Adrenal gland (tissue), 5 donors: ENCODE data around the gene BCAS3.

Source experiments
- POLR2A ChIP-seq, 2 donors: fragments of 450-650 bp; IDR thresholded peaks; one replicate each; pipeline ENCODE4 v1.6.1; 2017; ENCODE audit warnings: antibody characterized with exemption in 2 of 2, mild to moderate bottlenecking in 2 of 2, moderate library complexity in 1 of 2
- TF ChIP-seq, protein P1 (sequence below), 6 experiments: fragments of 450-650 bp in 4 of 6; fragments of 200-600 bp in 2 of 6; sonication (generic) in 1 of 6; IDR thresholded peaks; 1 replicate in 5 of 6; 2 replicates in 1 of 6; pipeline versions ENCODE4 v1.5.1 to v1.8.0; 2016 to 2021; ENCODE audit warnings: antibody characterized with exemption in 6 of 6, mild to moderate bottlenecking in 2 of 6, moderate library complexity in 1 of 6
- donor health status: DM: no; HTN: no; CAD: no.

DNA sequence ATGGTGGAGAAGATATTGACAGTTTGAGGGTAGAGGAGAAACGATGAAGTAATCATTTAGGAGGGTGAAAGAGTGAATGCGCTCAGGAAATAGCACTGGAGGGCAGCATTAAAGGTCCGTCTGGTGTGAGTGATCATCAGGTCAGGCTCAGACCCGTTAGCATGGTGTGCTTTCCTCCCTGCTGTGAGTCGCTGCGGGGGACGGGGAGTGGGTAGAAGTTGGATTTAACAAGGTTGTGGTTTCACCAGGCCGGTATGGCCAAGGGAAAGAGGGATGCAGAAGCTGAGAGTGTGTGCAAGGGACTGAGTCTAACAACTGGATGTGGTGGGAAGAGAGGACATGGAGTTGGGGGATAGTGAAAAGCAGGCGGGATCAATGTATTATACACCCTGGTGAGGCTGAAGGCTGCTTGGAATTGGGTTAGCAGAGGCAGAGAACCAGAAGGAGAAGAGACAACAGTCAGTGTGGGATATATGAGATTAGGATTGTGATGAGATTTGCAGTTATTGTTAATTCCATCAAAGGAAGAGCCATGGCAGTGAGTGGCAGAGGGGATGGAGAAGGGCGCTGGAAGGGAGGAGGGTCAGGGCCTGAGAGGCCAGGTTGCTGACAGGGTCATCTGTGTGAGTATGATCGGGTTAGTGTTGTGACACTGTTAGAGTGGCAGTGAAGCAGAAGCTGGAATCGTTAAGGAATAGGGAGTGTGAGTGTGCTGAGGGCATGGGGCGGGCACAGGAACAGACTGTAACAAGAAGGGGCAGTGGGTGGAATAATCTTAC, 663.0 kb downstream of the BCAS3 start:
- no peak for TF ChIP-seq POLR2A (IDR thresholded peaks at IDR 0.05)
- TF ChIP-seq, protein P1, sequence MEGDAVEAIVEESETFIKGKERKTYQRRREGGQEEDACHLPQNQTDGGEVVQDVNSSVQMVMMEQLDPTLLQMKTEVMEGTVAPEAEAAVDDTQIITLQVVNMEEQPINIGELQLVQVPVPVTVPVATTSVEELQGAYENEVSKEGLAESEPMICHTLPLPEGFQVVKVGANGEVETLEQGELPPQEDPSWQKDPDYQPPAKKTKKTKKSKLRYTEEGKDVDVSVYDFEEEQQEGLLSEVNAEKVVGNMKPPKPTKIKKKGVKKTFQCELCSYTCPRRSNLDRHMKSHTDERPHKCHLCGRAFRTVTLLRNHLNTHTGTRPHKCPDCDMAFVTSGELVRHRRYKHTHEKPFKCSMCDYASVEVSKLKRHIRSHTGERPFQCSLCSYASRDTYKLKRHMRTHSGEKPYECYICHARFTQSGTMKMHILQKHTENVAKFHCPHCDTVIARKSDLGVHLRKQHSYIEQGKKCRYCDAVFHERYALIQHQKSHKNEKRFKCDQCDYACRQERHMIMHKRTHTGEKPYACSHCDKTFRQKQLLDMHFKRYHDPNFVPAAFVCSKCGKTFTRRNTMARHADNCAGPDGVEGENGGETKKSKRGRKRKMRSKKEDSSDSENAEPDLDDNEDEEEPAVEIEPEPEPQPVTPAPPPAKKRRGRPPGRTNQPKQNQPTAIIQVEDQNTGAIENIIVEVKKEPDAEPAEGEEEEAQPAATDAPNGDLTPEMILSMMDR (IDR thresholded peaks at IDR 0.05): no peak
